T-helper 2 cell treated with Interferon-gamma antibody and Interleukin-4, amounts not matched to agents 5 μg/mL and 100 μg/mL, for 36 hours (primary cell): Measurements from ENCODE around the gene WDPCP.
A peak's percentile ranks its signal among the peaks of the same experiment; 100 is the strongest.
"Not testable (repeated sequence)": the region's sequence is repeated elsewhere in the genome, so short reads cannot be mapped to it uniquely, and the experiment has no call there.

Experiments
- DNase-seq: peaks from one replicate; pipeline ENCODE4 v3.0.0; 2021; ENCODE audit warnings: low spot score
- H3K27ac Mint-ChIP-seq: one replicate; pipeline ENCODE4 v1.8.0; 2021; ENCODE audit warnings: mild to moderate bottlenecking, mixed read lengths
- H3K27me3 Mint-ChIP-seq: one replicate; pipeline ENCODE4 v1.8.0; 2021; ENCODE audit warnings: low read depth, mixed read lengths
- H3K36me3 Mint-ChIP-seq: one replicate; pipeline ENCODE4 v1.8.0; 2021; ENCODE audit warnings: low read depth, mixed read lengths
- H3K4me1 Mint-ChIP-seq: one replicate; pipeline ENCODE4 v1.8.0; 2021; ENCODE audit warnings: low read depth, mixed read lengths
- H3K4me3 Mint-ChIP-seq: one replicate; pipeline ENCODE4 v1.8.0; 2022; ENCODE audit warnings: mild to moderate bottlenecking, moderate library complexity, mixed read lengths
- H3K9me3 Mint-ChIP-seq: one replicate; pipeline ENCODE4 v1.8.0; 2021; ENCODE audit warnings: mixed read lengths

The WDPCP gene

GRCh38 chr2:63435070-63435469 is 153.2 kb downstream of the WDPCP start:
- H3K27me3 Mint-ChIP-seq: no peaks in the 10 kb centered on the region
- no peaks in the 10 kb centered on the region for H3K4me1 Mint-ChIP-seq
- no peaks in the 10 kb centered on the region for H3K9me3 Mint-ChIP-seq
- DNase-seq: no peak
- H3K27ac Mint-ChIP-seq: no peak overlapping the region
- H3K36me3 Mint-ChIP-seq: no peaks in the 10 kb centered on the region
- no peak overlapping the region for H3K4me3 Mint-ChIP-seq

- Mint-ChIP-seq H3K4me1 (no peaks in the 10 kb centered on the region), H3K36me3 (no peaks in the 10 kb centered on the region), H3K9me3 (no peaks in the 10 kb centered on the region), H3K27me3 (no peaks in the 10 kb centered on the region), H3K4me3 (no peak overlapping the region), H3K27ac (no peak overlapping the region)
- DNase-seq: no peak
These were observed 154.0 kb downstream of the WDPCP start for GRCh38 chr2:63434024-63435001.

- no peaks in the 10 kb centered on the region for H3K27me3 Mint-ChIP-seq
- no peaks in the 10 kb centered on the region for H3K9me3 Mint-ChIP-seq
- no peaks in the 10 kb centered on the region for H3K36me3 Mint-ChIP-seq
- H3K27ac Mint-ChIP-seq: no peak overlapping the region
- no peak for DNase-seq
- no peaks in the 10 kb centered on the region for H3K4me1 Mint-ChIP-seq
- no peak overlapping the region for H3K4me3 Mint-ChIP-seq
These were observed 155.9 kb downstream of the WDPCP start for GRCh38 chr2:63432373-63432772.

GRCh38 chr2:63425606-63426005 is 162.7 kb downstream of the WDPCP start:
- H3K4me3 Mint-ChIP-seq: no peak overlapping the region

GRCh38 chr2:63425079-63425416 is 163.2 kb downstream of the WDPCP start:
- no peaks in the 10 kb centered on the region for H3K36me3 Mint-ChIP-seq
- no peaks in the 10 kb centered on the region for H3K27me3 Mint-ChIP-seq
- DNase-seq: no peak
- no peak overlapping the region for H3K27ac Mint-ChIP-seq
- H3K4me3 Mint-ChIP-seq: no peak overlapping the region
- peaks cover 3% of the 10 kb centered on the region for H3K4me1 Mint-ChIP-seq
- no peaks in the 10 kb centered on the region for H3K9me3 Mint-ChIP-seq

More at GRCh38 chr2:63425606-63426005, 162.7 kb downstream of the WDPCP start:
- no peak for DNase-seq
- Mint-ChIP-seq H3K9me3 (no peaks in the 10 kb centered on the region), H3K4me1 (peaks cover 3% of the 10 kb centered on the region), H3K36me3 (no peaks in the 10 kb centered on the region), H3K27me3 (no peaks in the 10 kb centered on the region), H3K27ac (no peak overlapping the region)

- no peaks in the 10 kb centered on the region for H3K27me3 Mint-ChIP-seq
- no peak overlapping the region for H3K4me3 Mint-ChIP-seq
- no peak overlapping the region for H3K27ac Mint-ChIP-seq
- no peaks in the 10 kb centered on the region for H3K9me3 Mint-ChIP-seq
- DNase-seq: peak; percentile 15
- H3K36me3 Mint-ChIP-seq: no peaks in the 10 kb centered on the region
- peaks cover 3% of the 10 kb centered on the region for H3K4me1 Mint-ChIP-seq
These were observed 163.8 kb downstream of the WDPCP start for GRCh38 chr2:63424329-63425078.

GRCh38 chr2:63422556-63422955 is 165.7 kb downstream of the WDPCP start:
- no peaks in the 10 kb centered on the region for H3K36me3 Mint-ChIP-seq
- no peak for DNase-seq
- no peak overlapping the region for H3K4me3 Mint-ChIP-seq
- H3K4me1 Mint-ChIP-seq: peaks cover 3% of the 10 kb centered on the region
- H3K9me3 Mint-ChIP-seq: no peaks in the 10 kb centered on the region
- no peak overlapping the region for H3K27ac Mint-ChIP-seq
- no peaks in the 10 kb centered on the region for H3K27me3 Mint-ChIP-seq

GRCh38 chr2:63408530-63408929 is 179.7 kb downstream of the WDPCP start:
- Mint-ChIP-seq H3K36me3 (no peaks in the 10 kb centered on the region), H3K4me1 (no peaks in the 10 kb centered on the region), H3K27me3 (no peaks in the 10 kb centered on the region), H3K9me3 (no peaks in the 10 kb centered on the region), H3K27ac (no peak overlapping the region), H3K4me3 (no peak overlapping the region)
- no peak for DNase-seq

GRCh38 chr2:63406641-63407040 is 181.6 kb downstream of the WDPCP start:
- H3K27ac Mint-ChIP-seq: no peak overlapping the region

GRCh38 chr2:63403820-63404219 is 184.5 kb downstream of the WDPCP start:
- Mint-ChIP-seq H3K27me3 (no peaks in the 10 kb centered on the region), H3K4me3 (no peak overlapping the region), H3K27ac (no peak overlapping the region), H3K9me3 (no peaks in the 10 kb centered on the region), H3K36me3 (no peaks in the 10 kb centered on the region), H3K4me1 (no peaks in the 10 kb centered on the region)
- DNase-seq: no peak

More at GRCh38 chr2:63406641-63407040, 181.6 kb downstream of the WDPCP start:
- no peak for DNase-seq
- no peaks in the 10 kb centered on the region for H3K9me3 Mint-ChIP-seq
- no peaks in the 10 kb centered on the region for H3K36me3 Mint-ChIP-seq
- no peak overlapping the region for H3K4me3 Mint-ChIP-seq
- no peaks in the 10 kb centered on the region for H3K27me3 Mint-ChIP-seq
- no peaks in the 10 kb centered on the region for H3K4me1 Mint-ChIP-seq

GRCh38 chr2:63402889-63403288 is 185.4 kb downstream of the WDPCP start:
- not testable (repeated sequence) for DNase-seq, H3K36me3 Mint-ChIP-seq, H3K27me3 Mint-ChIP-seq, H3K4me3 Mint-ChIP-seq, H3K4me1 Mint-ChIP-seq, H3K9me3 Mint-ChIP-seq, H3K27ac Mint-ChIP-seq

GRCh38 chr2:63399156-63399555 is 189.1 kb downstream of the WDPCP start:
- Mint-ChIP-seq H3K27ac (no peak overlapping the region), H3K27me3 (no peaks in the 10 kb centered on the region), H3K4me3 (no peak overlapping the region), H3K4me1 (no peaks in the 10 kb centered on the region), H3K9me3 (no peaks in the 10 kb centered on the region), H3K36me3 (no peaks in the 10 kb centered on the region)
- no peak for DNase-seq

GRCh38 chr2:63379451-63379850 is 208.8 kb downstream of the WDPCP start:
- Mint-ChIP-seq H3K27me3 (no peaks in the 10 kb centered on the region), H3K27ac (no peak overlapping the region)
- no peak for DNase-seq

GRCh38 chr2:63378589-63378988 is 209.7 kb downstream of the WDPCP start:
- Mint-ChIP-seq H3K9me3 (no peaks in the 10 kb centered on the region), H3K4me1 (no peaks in the 10 kb centered on the region), H3K27ac (no peak overlapping the region), H3K27me3 (no peaks in the 10 kb centered on the region), H3K36me3 (no peaks in the 10 kb centered on the region), H3K4me3 (no peak overlapping the region)
- DNase-seq: no peak

More at GRCh38 chr2:63379451-63379850, 208.8 kb downstream of the WDPCP start:
- no peaks in the 10 kb centered on the region for H3K4me1 Mint-ChIP-seq
- no peaks in the 10 kb centered on the region for H3K9me3 Mint-ChIP-seq
- H3K36me3 Mint-ChIP-seq: no peaks in the 10 kb centered on the region
- H3K4me3 Mint-ChIP-seq: no peak overlapping the region
